ENCODE results near the gene CACNA2D3.

CACNA2D3 gene

DNA sequence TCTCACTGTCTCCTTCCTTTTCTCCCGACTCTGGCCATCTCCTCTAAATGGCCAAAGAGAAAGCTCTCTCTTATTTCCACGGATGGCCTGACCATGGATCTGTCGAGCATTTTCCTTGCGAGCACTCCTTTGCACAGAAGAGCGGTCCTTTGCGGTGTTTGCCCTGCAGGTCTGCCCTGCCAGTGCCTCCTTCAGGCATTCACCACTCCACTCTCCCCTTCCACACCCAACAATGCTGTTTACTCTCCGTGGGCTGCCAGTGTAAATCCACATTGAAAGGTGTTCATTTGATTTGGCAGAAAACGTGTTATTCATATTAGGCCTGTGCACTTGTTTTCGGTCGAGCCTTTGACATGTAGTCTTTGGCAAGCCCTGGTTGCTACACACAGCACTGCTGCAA is 49.6 kb downstream of the CACNA2D3 start:
- DNase-seq = no peak

DNA sequence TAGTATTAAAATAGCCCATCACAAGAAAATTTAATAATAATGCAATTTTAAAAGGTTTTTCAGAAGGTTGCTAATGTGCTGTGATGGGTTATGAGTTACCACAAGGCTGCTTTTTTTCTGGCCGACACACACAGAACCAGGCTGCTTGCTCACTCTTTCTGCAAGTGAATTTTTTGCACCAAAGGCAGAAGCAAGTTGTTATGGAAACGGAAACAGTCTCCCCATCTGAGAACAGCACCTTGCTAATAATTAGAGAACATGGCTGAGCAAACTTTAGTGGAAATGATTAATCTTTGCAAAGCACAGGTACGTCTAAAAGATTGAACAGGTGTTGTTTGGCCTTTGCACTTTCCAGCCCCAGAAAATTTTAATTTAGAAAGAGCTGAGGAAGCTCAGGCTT is 51.0 kb downstream of the CACNA2D3 start:
- no peak for DNase-seq

- DNase-seq = no peak
These were observed 53.8 kb downstream of the CACNA2D3 start for GRCh38 chr3:54176106-54176505.

DNA sequence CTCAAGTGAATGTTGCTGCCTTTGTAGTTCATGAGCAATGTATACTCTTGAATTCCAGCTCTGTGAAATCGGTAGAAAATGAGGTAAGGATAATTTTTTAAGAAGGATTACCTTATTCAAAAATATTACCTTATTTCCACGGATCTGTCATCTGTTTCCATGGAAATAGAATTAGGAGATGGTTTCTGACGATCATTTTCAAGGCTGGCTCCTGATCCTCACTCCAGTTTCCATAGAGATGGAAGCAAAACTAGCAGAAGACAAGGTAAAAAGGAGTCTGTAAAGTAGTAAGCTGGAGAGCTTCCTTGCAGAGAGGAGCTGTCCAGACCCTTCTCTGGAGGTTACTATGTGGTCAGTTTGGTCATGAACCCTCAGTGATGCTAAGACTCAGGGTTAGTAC is 55.5 kb downstream of the CACNA2D3 start:
- DNase-seq = no peak

DNA sequence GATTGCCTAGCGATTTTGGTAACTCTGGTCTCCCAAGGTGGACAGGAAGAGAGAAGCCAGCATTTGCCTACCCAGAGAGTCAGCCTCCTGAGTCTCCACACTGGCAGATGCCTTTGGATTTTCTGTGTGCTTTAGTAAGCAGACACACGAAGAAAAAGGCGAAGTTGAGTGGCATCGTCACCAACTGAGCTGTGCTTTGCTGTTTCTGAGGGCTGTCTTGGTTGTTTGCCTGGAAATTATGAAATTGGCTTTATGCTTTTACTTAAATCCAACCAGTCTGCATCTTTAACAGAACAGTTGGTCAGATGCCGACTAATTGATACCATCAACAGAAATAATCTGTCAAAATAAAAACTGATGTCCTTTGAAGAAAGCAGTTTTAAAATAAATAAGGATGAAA is 56.0 kb downstream of the CACNA2D3 start:
- no peak for DNase-seq

DNA sequence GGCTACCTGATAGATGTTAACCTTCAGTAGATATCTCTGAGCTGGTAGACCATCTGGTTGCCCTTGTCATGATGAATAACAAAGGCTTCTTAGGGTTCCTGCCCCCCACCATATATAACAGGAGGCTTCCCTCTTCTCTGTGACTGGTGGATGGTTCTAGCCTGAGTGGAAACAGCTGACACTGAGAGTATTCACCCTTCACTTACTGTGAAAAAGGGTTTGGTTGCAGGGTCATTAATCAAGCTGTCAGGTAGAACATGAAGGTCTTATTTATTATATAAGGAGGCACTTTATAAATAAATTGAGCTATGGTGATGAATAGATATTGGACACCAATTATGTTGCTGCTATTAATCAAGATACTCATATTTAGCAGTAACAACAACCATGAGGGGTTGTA is 58.6 kb downstream of the CACNA2D3 start:
- no peak for DNase-seq

DNA sequence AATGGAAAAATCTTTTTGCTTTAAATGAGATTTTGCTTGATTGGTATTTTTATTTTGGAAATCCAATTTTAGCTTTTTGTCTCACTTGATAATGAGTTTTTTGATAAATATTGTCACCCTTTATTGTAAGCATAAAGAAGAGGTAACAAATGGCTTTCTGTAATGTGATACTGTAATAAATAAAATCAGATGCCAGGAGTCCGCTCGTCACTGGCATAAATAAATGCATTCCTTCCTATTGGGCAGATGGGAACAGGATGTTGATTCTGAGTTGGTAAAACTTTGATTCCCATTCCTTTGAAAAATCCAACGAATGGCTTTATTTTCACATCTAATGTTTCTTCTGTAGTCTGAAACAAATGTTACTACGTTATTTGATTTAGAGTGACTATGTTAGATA is 59.9 kb downstream of the CACNA2D3 start:
- DNase-seq = no peak

DNA sequence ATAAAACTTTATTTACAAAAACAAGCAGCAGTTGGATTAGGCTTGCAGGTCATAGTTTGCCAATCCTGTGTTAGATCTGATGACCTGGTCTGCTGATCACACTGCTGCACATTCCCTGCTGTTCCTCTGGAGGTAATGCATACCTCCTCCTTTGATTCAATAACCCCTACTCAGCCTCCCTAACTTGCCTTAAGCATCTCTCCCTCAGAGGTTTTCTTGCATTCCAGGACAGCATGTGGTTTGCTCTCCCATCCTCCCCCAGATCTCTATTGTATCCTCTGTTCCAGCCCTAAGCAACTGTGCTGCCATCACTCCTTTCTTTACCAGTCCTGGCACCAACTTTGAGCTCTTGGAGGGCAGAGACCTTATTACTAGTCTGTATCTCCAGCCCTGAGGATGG is 63.4 kb downstream of the CACNA2D3 start:
- no peak for DNase-seq

GRCh38 chr3:54188176-54188791 is 65.9 kb downstream of the CACNA2D3 start:
- peak; percentile 4 to 18 for DNase-seq

GRCh38 chr3:54191220-54191619 is 68.9 kb downstream of the CACNA2D3 start:
- no peak for DNase-seq

- no peak for DNase-seq
These were observed 69.7 kb downstream of the CACNA2D3 start for GRCh38 chr3:54192026-54192425.

DNA sequence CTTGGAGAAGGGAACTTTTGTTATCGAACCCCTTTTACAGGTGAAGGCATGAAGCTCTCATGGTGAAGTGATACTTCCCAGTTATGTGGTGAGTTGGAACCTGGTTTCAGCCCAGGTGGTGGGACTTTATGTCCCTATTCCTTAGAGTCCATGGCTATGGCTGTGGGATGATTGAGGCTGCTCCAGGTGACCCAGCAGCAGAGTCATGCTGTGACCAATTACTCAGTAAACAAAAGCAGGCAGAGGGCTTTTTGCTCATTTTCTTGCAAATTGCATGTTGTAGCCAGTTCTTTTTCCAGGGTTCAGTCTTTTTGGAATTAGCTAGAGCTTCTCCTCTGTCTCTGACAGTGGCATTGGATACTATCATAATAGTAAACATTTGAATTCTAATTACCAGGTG is 70.7 kb downstream of the CACNA2D3 start:
- no peak for DNase-seq

- DNase-seq = no peak
These were observed 74.1 kb downstream of the CACNA2D3 start for GRCh38 chr3:54196360-54196991.

DNA sequence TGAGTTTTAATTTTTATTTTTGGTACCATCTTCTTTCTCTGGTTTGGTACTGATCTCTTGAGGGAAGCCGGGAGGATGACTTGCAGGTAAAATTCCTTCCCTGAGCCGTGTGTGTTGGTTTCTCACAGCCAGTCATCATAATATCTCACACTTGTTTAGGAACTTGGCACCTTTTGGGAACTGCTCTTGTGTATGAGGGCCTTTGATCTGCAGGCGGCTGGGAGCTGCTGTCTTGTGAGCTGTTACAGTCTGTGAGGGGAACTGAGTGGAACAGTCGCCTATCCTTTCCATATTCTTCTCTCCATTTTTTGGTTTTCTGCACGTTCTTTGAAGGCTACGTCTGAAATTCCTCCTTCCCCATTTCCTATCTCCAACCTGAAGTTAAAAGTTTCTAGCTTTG is 75.2 kb downstream of the CACNA2D3 start:
- DNase-seq = no peak

- DNase-seq = no peak
These were observed 76.2 kb downstream of the CACNA2D3 start for GRCh38 chr3:54198556-54198955.

DNA sequence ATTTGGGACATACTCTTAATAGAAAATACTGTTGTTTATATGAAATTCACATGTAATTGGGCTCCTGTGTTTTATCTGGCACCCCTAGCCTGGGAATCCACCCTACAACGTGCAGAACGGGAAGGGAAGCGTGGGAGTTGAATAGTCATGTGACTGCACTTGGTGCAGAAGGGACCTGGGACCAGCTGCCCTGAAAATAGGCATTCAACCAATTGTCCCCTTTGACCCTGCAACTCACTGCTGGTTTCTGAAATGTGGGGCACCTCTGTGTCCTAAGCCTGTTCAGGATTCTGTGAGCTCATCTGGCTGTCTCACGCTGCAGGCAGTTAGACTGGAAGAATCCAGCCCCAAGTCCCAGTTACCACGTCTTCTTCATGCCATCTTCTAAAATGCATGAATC is 79.7 kb downstream of the CACNA2D3 start:
- no peak for DNase-seq

DNA sequence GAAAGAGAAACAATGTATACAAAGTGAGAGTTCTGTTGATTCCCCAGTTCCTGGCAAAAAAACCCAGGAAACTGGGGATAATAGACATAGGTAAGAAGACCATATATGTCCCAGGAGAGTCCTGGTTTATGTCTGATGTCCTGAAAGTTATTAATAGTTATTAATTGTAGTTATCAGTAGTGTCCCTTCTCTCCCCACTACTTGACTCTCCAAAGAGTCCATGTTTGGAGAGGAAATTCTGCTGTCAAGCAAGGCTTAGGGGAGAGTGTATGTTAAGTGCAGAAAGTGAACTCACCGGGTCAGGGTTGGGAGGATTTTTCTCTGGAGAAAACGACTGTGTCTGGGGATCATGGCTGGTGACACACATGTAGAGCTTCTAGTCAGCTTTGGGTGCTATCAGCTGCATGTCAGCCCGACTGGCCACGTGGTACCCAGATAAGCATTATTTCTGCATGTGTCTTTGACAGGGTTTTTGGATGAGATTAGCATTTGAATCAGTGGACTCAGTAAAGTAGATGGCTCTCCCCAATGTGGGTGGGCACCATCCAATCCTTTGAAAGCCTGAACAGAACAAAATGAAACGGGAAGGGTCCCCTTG is 80.4 kb downstream of the CACNA2D3 start:
- DNase-seq = no peak

DNA sequence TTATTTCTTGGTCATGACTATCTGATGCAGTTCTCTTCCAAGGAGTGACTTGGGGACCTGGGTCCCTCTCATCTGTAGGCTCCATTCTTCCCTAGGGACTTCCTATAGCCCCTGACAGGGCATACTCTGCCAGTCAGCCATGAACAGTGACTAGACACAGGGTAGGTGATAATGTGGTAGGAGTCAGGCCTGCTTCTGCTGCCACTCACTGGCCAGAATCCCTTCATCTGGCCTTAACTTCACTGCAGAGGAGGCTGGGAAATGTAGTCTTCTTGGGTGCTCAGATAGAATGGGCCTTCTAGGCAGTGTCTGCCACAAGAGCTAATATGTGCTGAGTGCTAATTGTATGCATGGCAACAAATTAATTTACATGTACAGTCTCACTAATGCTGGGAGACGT is 84.5 kb downstream of the CACNA2D3 start:
- DNase-seq = no peak

DNA sequence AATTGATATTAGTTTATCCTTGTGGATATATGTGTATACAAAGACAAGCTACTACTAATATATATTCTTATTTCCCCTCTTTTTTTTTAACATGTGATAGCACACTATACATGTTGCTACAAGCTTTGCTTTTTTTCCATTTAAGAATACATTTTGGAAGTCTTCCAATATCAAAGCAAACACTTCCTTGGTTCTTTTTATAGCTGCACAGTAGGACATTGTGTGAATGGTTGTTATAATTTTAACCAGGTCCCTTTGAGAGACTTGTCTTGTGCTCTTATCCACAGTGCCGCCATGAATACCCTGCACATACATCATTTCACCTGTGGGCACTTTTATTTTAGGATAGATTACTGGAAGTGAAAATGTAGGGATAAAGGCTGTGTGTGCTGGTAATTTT is 88.7 kb downstream of the CACNA2D3 start:
- DNase-seq = no peak

DNA sequence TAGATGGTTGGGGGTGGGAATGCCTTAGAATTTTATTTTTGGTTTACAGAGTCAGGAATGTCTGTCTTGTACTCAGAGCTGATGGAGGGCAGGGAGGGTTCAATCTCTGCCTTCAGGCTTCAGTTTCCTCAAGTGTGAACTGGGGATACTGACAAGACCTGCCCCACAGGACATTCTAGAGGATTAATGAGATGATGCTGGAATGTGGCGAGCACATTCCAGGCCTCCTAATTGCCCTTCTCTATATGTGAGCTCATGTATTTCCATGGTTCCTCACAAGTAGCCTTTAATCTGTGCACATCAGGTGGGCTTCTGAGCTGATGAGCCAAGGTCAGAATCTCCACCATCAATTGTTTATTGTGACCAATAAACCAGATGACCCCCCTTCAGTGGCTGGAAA is 90.4 kb downstream of the CACNA2D3 start:
- no peak for DNase-seq

GRCh38 chr3:54213907-54214306 is 91.6 kb downstream of the CACNA2D3 start:
- DNase-seq = no peak

- no peak for DNase-seq
These were observed 92.5 kb downstream of the CACNA2D3 start for GRCh38 chr3:54214845-54215244.

DNA sequence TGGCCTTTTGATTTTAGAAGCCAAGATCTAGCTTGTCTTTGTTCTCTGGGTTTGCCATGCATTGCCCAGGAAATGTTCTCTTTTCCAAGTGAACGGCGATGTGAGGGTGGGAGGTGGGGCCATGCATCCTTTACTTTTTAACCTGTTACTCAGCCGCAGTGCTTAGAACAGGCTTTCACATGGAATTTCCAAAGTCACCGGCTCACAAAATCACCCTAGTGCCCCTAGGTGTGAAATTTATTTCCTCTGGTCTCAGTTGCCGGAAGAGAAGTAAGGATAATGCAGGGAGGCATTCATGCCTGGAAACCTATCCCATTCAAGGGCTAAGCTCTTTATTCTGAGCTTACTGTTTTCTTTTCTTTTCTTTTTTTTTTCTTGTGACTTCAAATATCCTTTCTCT is 93.2 kb downstream of the CACNA2D3 start:
- DNase-seq = no peak

DNA sequence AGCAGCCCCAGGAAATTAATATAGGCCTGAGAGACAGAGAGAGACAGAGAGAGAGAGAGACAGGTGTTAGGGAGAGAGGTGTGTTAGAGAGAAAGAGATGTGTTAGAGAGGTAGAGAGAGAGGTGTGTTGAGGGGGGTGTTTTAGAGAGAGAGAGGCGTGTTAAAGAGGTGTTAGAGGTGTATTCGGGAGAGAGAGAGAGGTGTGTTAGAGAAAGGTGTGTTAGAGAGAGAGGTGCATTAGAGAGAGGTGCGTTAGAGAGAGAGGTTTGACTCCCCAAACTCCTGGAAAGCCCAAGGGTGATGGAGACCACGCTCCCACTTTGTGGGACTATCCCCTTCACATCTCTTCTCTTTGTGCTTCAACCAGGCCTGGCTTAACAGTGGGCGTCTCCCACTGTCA is 95.5 kb downstream of the CACNA2D3 start:
- DNase-seq = no peak

DNA sequence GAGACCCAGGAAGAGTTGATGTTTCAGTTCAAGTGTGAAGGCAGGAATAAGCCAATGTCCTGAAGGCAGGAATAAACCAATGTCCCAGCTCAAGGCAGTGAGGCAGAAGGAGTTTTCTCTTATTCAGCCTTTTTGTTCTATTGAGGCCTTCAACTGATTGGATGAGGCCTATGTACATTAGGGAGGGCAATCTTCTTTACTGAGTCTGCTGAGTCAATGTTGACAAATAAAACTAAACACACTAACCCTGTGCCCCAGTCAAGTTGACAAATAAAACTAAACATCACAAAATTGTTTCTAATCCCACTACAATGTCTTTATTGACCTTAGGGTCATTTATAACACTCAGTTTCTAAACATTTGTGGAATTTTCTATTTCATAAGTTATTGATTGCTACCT is 100.0 kb downstream of the CACNA2D3 start:
- no peak for DNase-seq

All from inflammatory macrophage (primary cell).